SU-DHL-6 (cell line): ENCODE data around the gene SETBP1.

Source experiments
- H2AFZ ChIP-seq: fragments of 200-600 bp; sonication (generic); 2 replicates; pipeline ENCODE4 v1.6.1; 2014; ENCODE audit warnings: low read depth, mild to moderate bottlenecking, moderate library complexity, mixed read lengths, antibody characterized with exemption, low read length; ENCODE audit not compliant: severe bottlenecking
- H3F3A ChIP-seq: fragments of 200-600 bp; shearing (Covaris generic); 2 replicates; pipeline ENCODE4 v1.6.0; 2016; ENCODE audit warnings: antibody characterized with exemption, mild to moderate bottlenecking; ENCODE audit not compliant: insufficient read depth
- H3K27ac ChIP-seq: fragments of 200-600 bp; sonication (generic); 2 replicates; pipeline ENCODE4 v1.5.1; 2016; ENCODE audit warnings: low read depth, mild to moderate bottlenecking, low read length, moderate library complexity, mixed read lengths
- H3K27me3 ChIP-seq: fragments of 200-600 bp; sonication (generic), shearing (Covaris generic); 2 replicates; pipeline ENCODE4 v1.6.0; 2014; ENCODE audit warnings: mild to moderate bottlenecking, low read length
- H3K36me3 ChIP-seq: fragments of 200-600 bp; sonication (generic); 2 replicates; pipeline ENCODE4 v1.6.1; 2014; ENCODE audit warnings: mild to moderate bottlenecking, low read length, mixed read lengths
- H3K4me2 ChIP-seq: fragments of 300-600, 200-600 bp; shearing (Covaris generic), sonication (generic); 2 replicates; pipeline ENCODE4 v1.6.0; 2014; ENCODE audit warnings: low read length, low read depth, mild to moderate bottlenecking; ENCODE audit not compliant: poor library complexity, severe bottlenecking
- H3K4me3 ChIP-seq: fragments of 200-600 bp; sonication (generic); 2 replicates; pipeline ENCODE4 v1.5.1; 2014; ENCODE audit warnings: antibody characterized with exemption, low read length, mild to moderate bottlenecking, mixed read lengths; ENCODE audit not compliant: insufficient read depth, poor library complexity, severe bottlenecking
- H3K79me2 ChIP-seq: fragments of 200-600 bp; sonication (generic); 2 replicates; pipeline ENCODE4 v1.6.1; 2014; ENCODE audit warnings: mild to moderate bottlenecking, low read length, moderate library complexity; ENCODE audit not compliant: insufficient read depth
- H3K9ac ChIP-seq: fragments of 200-600 bp; sonication (generic); 2 replicates; pipeline ENCODE4 v1.7.0; 2014; ENCODE audit warnings: mild to moderate bottlenecking, low read length
- H3K9me2 ChIP-seq: fragments of 200-600 bp; sonication (generic); replicated peaks from 2 replicates; pipeline ENCODE4 v1.6.1; 2014; ENCODE audit warnings: low read length; ENCODE audit not compliant: insufficient read depth
- H3K9me3 ChIP-seq: fragments of 200-600 bp; sonication (generic); 2 replicates; pipeline ENCODE4 v1.6.1; 2014; ENCODE audit warnings: low read length, mixed read lengths; ENCODE audit not compliant: insufficient read depth
- H4K20me1 ChIP-seq: fragments of 200-600 bp; sonication (generic); 2 replicates; pipeline ENCODE4 v1.6.1; 2014; ENCODE audit warnings: low read depth, mild to moderate bottlenecking, antibody characterized with exemption, low read length, moderate library complexity, mixed read lengths
- EZH2phosphoT487 ChIP-seq: fragments of 200-600 bp; sonication (generic), shearing (Covaris generic); conservative IDR thresholded peaks from 2 replicates; pipeline ENCODE4 v1.6.1; 2018; ENCODE audit warnings: mild to moderate bottlenecking, antibody characterized with exemption, low read length, moderate library complexity, mixed read lengths
- TF ChIP-seq, protein P1 (sequence below): fragments of 200-600 bp; sonication (generic); IDR thresholded peaks from one replicate; pipeline ENCODE4 v1.5.1; 2017; ENCODE audit warnings: antibody characterized with exemption, mild to moderate bottlenecking, low read length, moderate library complexity; ENCODE audit not compliant: insufficient read depth, poor library complexity, severe bottlenecking

SETBP1 gene

DNA sequence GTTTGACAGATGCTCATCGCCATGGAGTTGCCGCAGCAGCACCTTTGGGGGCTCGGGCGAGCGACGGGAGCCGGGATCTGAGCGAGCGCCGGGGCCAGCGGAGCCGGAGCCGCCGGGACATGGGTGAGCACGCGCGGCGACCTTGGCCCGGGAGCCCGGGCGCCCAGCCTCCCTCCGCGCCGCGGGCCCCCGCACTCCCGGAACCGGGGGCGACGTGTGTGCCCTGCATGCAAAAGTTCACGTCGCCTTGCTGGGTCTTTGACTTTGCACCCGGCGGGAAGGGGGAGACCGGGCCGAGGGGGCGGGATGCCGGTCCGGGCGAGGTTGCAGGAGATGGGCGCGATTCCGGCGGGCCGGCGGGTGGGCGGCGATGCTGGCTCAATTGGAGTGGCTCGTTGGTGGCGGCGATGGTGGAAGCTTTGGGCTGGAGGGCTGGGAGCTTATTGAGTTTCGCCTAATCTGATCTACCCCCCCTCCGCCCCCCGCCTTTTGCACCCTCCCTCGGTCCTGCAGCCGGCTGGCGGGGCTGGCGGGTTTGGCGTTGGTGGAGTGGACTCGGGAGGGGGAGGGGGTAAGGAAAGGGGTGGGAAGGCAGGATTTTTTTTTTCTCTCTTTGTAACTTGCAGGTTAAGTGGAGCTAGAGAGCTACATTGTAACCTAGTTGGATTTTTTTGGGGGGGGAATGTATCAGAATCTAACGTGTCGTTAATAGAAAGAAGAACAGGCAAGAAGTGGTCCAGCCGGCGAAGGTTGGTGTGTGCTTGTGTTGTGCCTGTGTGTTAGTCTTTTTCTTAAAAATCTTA, at the start of gene SETBP1:
Gene SETBP1 (plus strand): TSS at position 616 of the 803 bp plus-strand sequence. CDS start 20,459 bp downstream, outside the sequence.
- H3F3A ChIP-seq: no peaks in the 10 kb centered on the region; the same call in 1 of the 2 replicates
- no peaks in the 10 kb centered on the region for H3K9me3 ChIP-seq
- H3K9ac ChIP-seq: peak within 1 kb of the TSS; percentile 79
- H3K36me3 ChIP-seq: no peaks in the 10 kb centered on the region
- no peaks in the 10 kb centered on the region for H3K27me3 ChIP-seq
- H3K4me2 ChIP-seq: peak within 1 kb of the TSS; percentile 86
- no peaks in the 10 kb centered on the region for H3K79me2 ChIP-seq
- H3K9me2 ChIP-seq: no peaks in the 10 kb centered on the region
- TF ChIP-seq, protein P1, sequence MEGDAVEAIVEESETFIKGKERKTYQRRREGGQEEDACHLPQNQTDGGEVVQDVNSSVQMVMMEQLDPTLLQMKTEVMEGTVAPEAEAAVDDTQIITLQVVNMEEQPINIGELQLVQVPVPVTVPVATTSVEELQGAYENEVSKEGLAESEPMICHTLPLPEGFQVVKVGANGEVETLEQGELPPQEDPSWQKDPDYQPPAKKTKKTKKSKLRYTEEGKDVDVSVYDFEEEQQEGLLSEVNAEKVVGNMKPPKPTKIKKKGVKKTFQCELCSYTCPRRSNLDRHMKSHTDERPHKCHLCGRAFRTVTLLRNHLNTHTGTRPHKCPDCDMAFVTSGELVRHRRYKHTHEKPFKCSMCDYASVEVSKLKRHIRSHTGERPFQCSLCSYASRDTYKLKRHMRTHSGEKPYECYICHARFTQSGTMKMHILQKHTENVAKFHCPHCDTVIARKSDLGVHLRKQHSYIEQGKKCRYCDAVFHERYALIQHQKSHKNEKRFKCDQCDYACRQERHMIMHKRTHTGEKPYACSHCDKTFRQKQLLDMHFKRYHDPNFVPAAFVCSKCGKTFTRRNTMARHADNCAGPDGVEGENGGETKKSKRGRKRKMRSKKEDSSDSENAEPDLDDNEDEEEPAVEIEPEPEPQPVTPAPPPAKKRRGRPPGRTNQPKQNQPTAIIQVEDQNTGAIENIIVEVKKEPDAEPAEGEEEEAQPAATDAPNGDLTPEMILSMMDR: peak; percentile 17
- TF ChIP-seq EZH2phosphoT487: no peak
- no peaks in the 10 kb centered on the region for H4K20me1 ChIP-seq
- no peak within 1 kb of the TSS for H3K27ac ChIP-seq
- H2AFZ ChIP-seq: peak within 1 kb of the TSS; percentile 84
- peak within 1 kb of the TSS; percentile 84 for H3K4me3 ChIP-seq

DNA sequence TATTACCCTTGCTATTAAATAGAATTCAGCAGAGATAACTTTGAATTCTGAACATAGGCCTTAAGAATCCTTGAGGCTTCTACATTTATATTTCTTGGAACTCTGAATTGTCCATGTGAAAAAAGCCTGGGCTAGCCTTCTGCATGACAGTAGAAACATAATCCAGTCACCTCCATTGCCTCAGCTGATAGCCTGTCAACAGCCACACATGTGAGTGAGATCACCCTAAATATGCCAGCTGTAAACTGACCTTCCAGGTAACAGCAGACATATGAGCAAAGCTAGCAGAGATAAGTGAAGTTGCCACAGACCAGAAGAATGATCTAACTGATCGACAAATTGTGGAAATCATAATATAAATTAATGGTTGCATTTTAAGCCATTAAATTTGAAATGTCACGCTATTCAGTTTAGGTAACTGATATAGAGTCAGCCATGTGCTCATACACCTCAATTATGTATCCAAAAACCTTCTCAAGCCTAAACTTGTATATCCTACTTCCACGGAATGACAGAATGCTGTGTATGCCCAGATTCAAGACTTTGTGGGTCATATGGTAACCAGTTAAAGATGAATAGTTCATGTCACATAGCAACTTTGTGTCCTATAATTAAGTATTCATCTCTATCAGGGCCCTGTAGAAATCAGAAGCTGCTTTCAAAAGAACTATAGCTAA, 48.1 kb upstream of the SETBP1 start:
- H3K36me3 ChIP-seq: no peaks in the 10 kb centered on the region
- TF ChIP-seq EZH2phosphoT487: no peak
- TF ChIP-seq, protein P1: no peak

DNA sequence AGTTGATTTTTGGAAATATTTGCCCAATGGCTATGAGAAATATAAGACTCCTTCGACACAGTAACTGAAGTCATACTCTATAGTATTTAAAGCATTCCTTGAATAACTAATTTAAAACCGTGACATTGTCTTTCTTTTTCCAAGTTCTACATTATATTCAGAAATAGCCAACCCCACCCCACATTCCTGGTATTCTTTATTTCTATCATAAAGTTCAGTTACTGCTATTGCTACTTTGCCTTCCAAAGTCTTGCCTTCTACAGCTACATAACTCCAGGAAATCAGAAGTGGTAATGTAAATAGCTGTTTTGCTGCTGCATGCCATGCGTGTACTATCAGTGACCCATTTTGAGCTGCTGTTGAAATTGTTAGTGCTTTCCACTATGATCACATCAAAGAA, 45.1 kb upstream of the SETBP1 start:
- Histone ChIP-seq H3K27ac (no peak overlapping the region), H3K9ac (no peak overlapping the region), H3K4me2 (no peak overlapping the region), H3K79me2 (no peaks in the 10 kb centered on the region), H3K36me3 (no peaks in the 10 kb centered on the region), H3F3A (no peaks in the 10 kb centered on the region), H3K27me3 (no peaks in the 10 kb centered on the region), H3K4me3 (no peak overlapping the region), H3K9me3 (no peaks in the 10 kb centered on the region), H4K20me1 (no peaks in the 10 kb centered on the region), H3K9me2 (no peaks in the 10 kb centered on the region), H2AFZ (no peak overlapping the region)
- no peak for TF ChIP-seq EZH2phosphoT487
- TF ChIP-seq, protein P1: no peak

More for the DNA sequence above, 48.1 kb upstream of the SETBP1 start:
- Histone ChIP-seq H3K9ac (no peak overlapping the region), H3K9me2 (no peaks in the 10 kb centered on the region), H3K27ac (no peak overlapping the region), H3K4me2 (no peak overlapping the region), H3K4me3 (no peak overlapping the region), H3F3A (no peaks in the 10 kb centered on the region), H3K79me2 (no peaks in the 10 kb centered on the region), H4K20me1 (no peaks in the 10 kb centered on the region), H3K9me3 (no peaks in the 10 kb centered on the region), H3K27me3 (no peaks in the 10 kb centered on the region), H2AFZ (no peak overlapping the region)
